Fibroblast of the aortic adventitia (primary cell): ENCODE measurements around the gene ZDHHC5. TPM values are rescaled to one million over a fixed set of nuclear protein-coding genes. Genes with fewer than 3 reads are reported as not detected.

Experiments
- DNase-seq: peaks from one replicate; pipeline ENCODE4 v3.0.0-alpha.2; 2010; ENCODE audit warnings: low read depth
- H3K4me3 ChIP-seq: 2 replicates; pipeline ENCODE4 v1.5.1; 2011; ENCODE audit warnings: low read depth, mild to moderate bottlenecking, control low read depth, low read length, moderate library complexity
- CTCF ChIP-seq: IDR thresholded peaks from 2 replicates; pipeline ENCODE4 v1.5.1; 2011; ENCODE audit warnings: mild to moderate bottlenecking, low read length, control low read depth, inconsistent platforms; ENCODE audit not compliant: insufficient read depth
- total RNA-seq: library from RNA; depleted of rRNA; stranded (reverse); fragments of >200 nt; gene quantifications from 2 replicates; pipeline ENCODE4 v1.2.3, GENCODE V29; 2012; ENCODE audit warnings: low replicate concordance

Gene ZDHHC5
- total RNA-seq, 1 donor: 49.6 TPM

- DNase-seq: no peak
- H3K4me3 ChIP-seq: no peak overlapping the region
- no peak for TF ChIP-seq CTCF
These were observed 61.6 kb downstream of the ZDHHC5 start for GRCh38 chr11:57729479-57729878.

GRCh38 chr11:57732661-57733060, 64.7 kb downstream of the ZDHHC5 start:
- no peak for TF ChIP-seq CTCF
- no peak overlapping the region for H3K4me3 ChIP-seq
- no peak for DNase-seq

- TF ChIP-seq CTCF: no peak
These were observed 67.8 kb downstream of the ZDHHC5 start for GRCh38 chr11:57735619-57736298.

GRCh38 chr11:57741132-57742086, 73.5 kb downstream of the ZDHHC5 start, which contains the start of gene SELENOH:
TSS of gene SELENOH (plus strand) at chr11:57741491. CDS start at chr11:57741596, 105 bp downstream.
- TF ChIP-seq CTCF: no peak
- DNase-seq: peak; percentile 96
- peak within 1 kb of the TSS; percentile 91 for H3K4me3 ChIP-seq

More at GRCh38 chr11:57735619-57736298, 67.8 kb downstream of the ZDHHC5 start:
- no peak overlapping the region for H3K4me3 ChIP-seq
- DNase-seq: no peak

- peak overlapping the region; percentile 91 for H3K4me3 ChIP-seq
- no peak for TF ChIP-seq CTCF
- no peak for DNase-seq
These were observed 74.2 kb downstream of the ZDHHC5 start for GRCh38 chr11:57742087-57742452.

GRCh38 chr11:57744357-57744756, 76.4 kb downstream of the ZDHHC5 start:
- DNase-seq: no peak
- TF ChIP-seq CTCF: no peak
- H3K4me3 ChIP-seq: no peak overlapping the region
